K562 (cell line): ENCODE data around the gene STPG4. TPM values are rescaled to one million over a fixed set of nuclear protein-coding genes. Genes with fewer than 3 reads are reported as not detected.

Experiments used
- ATAC-seq: fragments of 200-7000 bp; cut with Tn5 transposase; 3 replicates; pipeline ENCODE4 v1.9.1; 2020; ENCODE audit warnings: moderate library complexity
- BruUV-seq: library from RNA; stranded (reverse); fragments of 400-500 nt; replicated peaks from 2 replicates; lab custom pipeline; 2021; lab: Mats Ljungman, UMichigan
- CTCF ChIA-PET: fragments of 300-600 bp; formaldehyde crosslinking; extraction: SDS; loops from one replicate; lab custom pipeline; 2021; ENCODE audit warnings: low intra/inter-chr PET ratio; lab: Yijun Ruan, JAX
- POLR2A ChIA-PET: fragments of 300-600, 350-650 bp; sonication (Branson Sonifier 250); formaldehyde crosslinking; extraction: SDS; loops from one replicate; lab custom pipeline; 2021; ENCODE audit warnings: antibody characterized with exemption, inconsistent platforms; lab: Yijun Ruan, JAX
- DNase-seq, 4 experiments: peaks; one replicate each; pipeline versions ENCODE4 v3.0.0 to v3.0.0-alpha.2; 2011 to 2018; ENCODE audit warnings: low spot score in 3 of 4, mixed read lengths in 3 of 4; ENCODE audit errors: extremely low read depth in 1 of 4
- FAIRE-seq: peaks from 2 replicates; lab custom pipeline; 2011; peaks lifted over from hg19 to GRCh38; lab: Jason Lieb, UNC
- H2AFZ ChIP-seq: 2 replicates; pipeline ENCODE4 v1.6.0; 2011; ENCODE audit warnings: low read depth, low read length, control low read depth, inconsistent platforms
- H3K27ac ChIP-seq: fragments of 200-600 bp; 3 replicates; pipeline ENCODE4 v1.8.0; 2011; ENCODE audit warnings: low read depth, mild to moderate bottlenecking, control low read depth, inconsistent platforms, low read length, moderate library complexity, mixed read lengths; ENCODE audit errors: extremely low read depth
- H3K27me3 ChIP-seq, 2 experiments: fragments of 300-600 bp in 1 of 2; 2 replicates in 1 of 2; 3 replicates in 1 of 2; pipeline versions ENCODE4 v1.6.0 to v1.8.0; 2011; ENCODE audit warnings: inconsistent platforms in 2 of 2, low read length in 2 of 2, mild to moderate bottlenecking in 1 of 2, mixed read lengths in 1 of 2, moderate library complexity in 1 of 2; ENCODE audit not compliant: control insufficient read depth in 2 of 2, insufficient read depth in 2 of 2
- H3K36me3 ChIP-seq: fragments of 300-600 bp; 3 replicates; pipeline ENCODE4 v1.8.0; 2011; ENCODE audit warnings: mild to moderate bottlenecking, low read length, inconsistent platforms; ENCODE audit not compliant: control insufficient read depth, insufficient read depth
- H3K4me1 ChIP-seq, 2 experiments: fragments of 200-600 bp in 1 of 2; replicated peaks in 1 of 2; 2 replicates in 1 of 2; 3 replicates in 1 of 2; pipeline versions ENCODE4 v1.5.1 to v1.8.0; 2011; ENCODE audit warnings: inconsistent platforms in 2 of 2, low read length in 2 of 2, mild to moderate bottlenecking in 1 of 2, mixed read lengths in 1 of 2, moderate library complexity in 1 of 2; ENCODE audit not compliant: control insufficient read depth in 2 of 2, insufficient read depth in 2 of 2
- H3K4me2 ChIP-seq: 2 replicates; pipeline ENCODE4 v1.6.1; 2011; ENCODE audit warnings: low read length, control low read depth, inconsistent platforms, mixed read lengths; ENCODE audit not compliant: insufficient read depth
- H3K4me3 ChIP-seq: fragments of 200-600 bp; sonication (generic), shearing (Covaris generic); 2 replicates; pipeline ENCODE4 v1.5.1; 2016; ENCODE audit warnings: control low read depth, inconsistent platforms
- H3K79me2 ChIP-seq: fragments of 200-600 bp; 3 replicates; pipeline ENCODE4 v1.8.0; 2011; ENCODE audit warnings: low read length, inconsistent platforms; ENCODE audit not compliant: control insufficient read depth, insufficient read depth
- H3K9ac ChIP-seq, 2 experiments: 2 replicates each; pipeline versions ENCODE4 v1.6.0 to v1.6.1; 2011; ENCODE audit warnings: low read depth in 2 of 2, low read length in 2 of 2, control low read depth in 1 of 2, inconsistent platforms in 1 of 2, mild to moderate bottlenecking in 1 of 2, mixed read lengths in 1 of 2; ENCODE audit not compliant: insufficient read depth in 1 of 2
- H3K9me1 ChIP-seq: one replicate; pipeline ENCODE4 v1.6.0; 2011; ENCODE audit warnings: inconsistent platforms, mild to moderate bottlenecking, low read length, moderate library complexity; ENCODE audit not compliant: control insufficient read depth, insufficient read depth
- H3K9me3 ChIP-seq: replicated peaks from 2 replicates; pipeline ENCODE4 v1.5.1; 2011; ENCODE audit warnings: low read depth, low read length, inconsistent platforms; ENCODE audit not compliant: control insufficient read depth, insufficient read depth
- H4K20me1 ChIP-seq: replicated peaks from 2 replicates; pipeline ENCODE4 v1.6.1; 2011; ENCODE audit warnings: low read length, inconsistent platforms, mixed read lengths; ENCODE audit not compliant: control insufficient read depth, insufficient read depth
- ATF7 ChIP-seq: fragments of 450-650 bp; IDR thresholded peaks from 2 replicates; pipeline ENCODE4 v1.7.1; 2014; ENCODE audit warnings: mild to moderate bottlenecking, moderate library complexity
- KLF13 ChIP-seq: fragments of 450-650 bp; IDR thresholded peaks from 2 replicates; pipeline ENCODE4 v1.6.1; 2016; ENCODE audit warnings: missing genetic modification characterization, low read depth, mild to moderate bottlenecking, missing compliant biosample characterization, moderate library complexity, borderline replicate concordance
- NFRKB ChIP-seq: fragments of 450-650 bp; IDR thresholded peaks from 2 replicates; pipeline ENCODE4 v1.6.1; 2016; ENCODE audit warnings: low read depth
- SAP30 ChIP-seq: fragments of 200-600 bp; sonication (generic); IDR thresholded peaks from 2 replicates; pipeline ENCODE4 v1.6.1; 2012; ENCODE audit warnings: borderline replicate concordance, low read depth, mild to moderate bottlenecking, moderate library complexity, low read length, control low read depth, inconsistent platforms; ENCODE audit not compliant: insufficient read depth, poor library complexity, severe bottlenecking
- WGBS: fragments of 100-300 bp; shearing (Covaris generic); methylation state at CpG from one replicate; pipeline ENCODE4 v1.1.6; 2016; ENCODE audit warnings: low coverage, mixed read lengths; ENCODE audit not compliant: insufficient coverage; ENCODE audit errors: missing lambda C conversion rate; 5-methylcytosine and 5-hydroxymethylcytosine counted together
- in situ Hi-C: fragments of 300-500 bp; cut with MboI; formaldehyde crosslinking; loops from 4 replicates; pipeline ENCODE4 v1.15.0; 2018; ENCODE audit warnings: inconsistent platforms, mixed read lengths
- intact Hi-C: fragments of 100-400 bp; cut with micrococcal nuclease; formaldehyde crosslinking; loops from 2 replicates; pipeline ENCODE4 v1.14.2; 2022
- polyA plus RNA-seq, 8 experiments: library from polyadenylated mRNA; depleted of rRNA in 4 of 8; stranded (reverse) in 5 of 8; unstranded in 3 of 8; fragments of >200 nt; fragmentation: Nextera tagmentation in 2 of 8; fragmentation: Illumina TruSeq in 1 of 8; extraction: Ambion mirVana in 2 of 8; extraction: Trizol in 1 of 8; gene quantifications; 2 replicates each; pipeline versions ENCODE4 v1.2.1 to v1.2.3, GENCODE V29; 2011 to 2014; ENCODE audit warnings: inconsistent platforms in 1 of 8, missing spikeins in 1 of 8
- total RNA-seq, 7 experiments: library from RNA; depleted of rRNA in 6 of 7; stranded (reverse); fragments of >200 nt in 6 of 7; fragmentation: Illumina TruSeq in 2 of 7; extraction: Trizol in 2 of 7; gene quantifications; 2 replicates each; pipeline versions ENCODE4 v1.2.1 to v1.2.3, GENCODE V29; 2011 to 2021; ENCODE audit warnings: low replicate concordance in 1 of 7
- TF ChIP-seq, protein P1 (sequence below), 2 experiments: fragments of 450-650 bp in 1 of 2; IDR thresholded peaks; 2 replicates each; pipeline ENCODE4 v1.6.1; 2011 to 2017; ENCODE audit warnings: low read depth in 2 of 2, antibody characterized with exemption in 1 of 2, borderline replicate concordance in 1 of 2, low read length in 1 of 2, mild to moderate bottlenecking in 1 of 2, mixed read lengths in 1 of 2; ENCODE audit not compliant: control insufficient read depth in 1 of 2

STPG4 gene
- total and polyA plus RNA-seq, 9 of the 15 experiments (the other 6 are each of a cell fraction or from before 2014, with no cell fraction given): 0.10 to 0.68 (median 0.22) TPM; not detected in 6

DNA sequence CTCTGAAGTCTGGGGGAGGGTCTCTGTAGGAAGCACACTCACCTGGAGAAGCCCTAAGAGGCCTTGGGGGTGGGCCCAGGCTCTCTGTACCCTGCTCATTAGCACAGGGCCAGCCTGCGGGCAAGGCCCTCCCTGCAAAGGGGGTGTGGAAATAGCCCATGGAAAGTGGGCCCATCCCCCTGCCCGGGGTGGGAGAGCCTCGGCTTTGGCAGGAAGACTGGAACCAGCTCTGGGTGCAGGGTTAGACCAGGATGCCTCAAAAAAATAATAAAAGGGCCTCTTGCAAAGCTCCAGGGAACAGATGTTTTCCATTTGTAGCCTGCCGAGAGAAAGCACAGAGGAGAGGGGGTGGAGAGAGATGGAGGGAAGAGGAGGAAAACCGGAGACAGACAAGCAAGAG lies 98.7 kb downstream of the STPG4 start:
- no peaks in the 10 kb centered on the region for H3K27me3 ChIP-seq
- intact Hi-C loops (no loop called here), in situ Hi-C loops (no loop called here)
- ChIA-PET POLR2A (interaction anchor here (1.1 kb wide), 1 partner anchor 13 kb away, joined by 3 read pairs; no protein-coding TSS in a partner anchor), CTCF (no interaction called here)
- BruUV-seq: no TSS peak
- 67% methylated on average over 5 of the region's 5 CpGs for WGBS
- H2AFZ ChIP-seq: no peak overlapping the region
- H3K27ac ChIP-seq: no peak overlapping the region
- no peaks in the 10 kb centered on the region for H3K79me2 ChIP-seq
- no peaks in the 10 kb centered on the region for H4K20me1 ChIP-seq
- H3K4me3 ChIP-seq: no peak overlapping the region
- no peaks in the 10 kb centered on the region for H3K9me3 ChIP-seq
- ATAC-seq (no peak), DNase-seq (no peak)
- H3K4me1 ChIP-seq: peaks cover under 1 to 9% of the 10 kb centered on the region in 2 experiments; a peak in 3 of 5 replicates
- no peak overlapping the region for H3K9ac ChIP-seq
- TF ChIP-seq KLF13 (tag): no peak
- no peak for TF ChIP-seq SAP30
- no peak for TF ChIP-seq NFRKB
- no peak for TF ChIP-seq ATF7
- TF ChIP-seq, protein P1, sequence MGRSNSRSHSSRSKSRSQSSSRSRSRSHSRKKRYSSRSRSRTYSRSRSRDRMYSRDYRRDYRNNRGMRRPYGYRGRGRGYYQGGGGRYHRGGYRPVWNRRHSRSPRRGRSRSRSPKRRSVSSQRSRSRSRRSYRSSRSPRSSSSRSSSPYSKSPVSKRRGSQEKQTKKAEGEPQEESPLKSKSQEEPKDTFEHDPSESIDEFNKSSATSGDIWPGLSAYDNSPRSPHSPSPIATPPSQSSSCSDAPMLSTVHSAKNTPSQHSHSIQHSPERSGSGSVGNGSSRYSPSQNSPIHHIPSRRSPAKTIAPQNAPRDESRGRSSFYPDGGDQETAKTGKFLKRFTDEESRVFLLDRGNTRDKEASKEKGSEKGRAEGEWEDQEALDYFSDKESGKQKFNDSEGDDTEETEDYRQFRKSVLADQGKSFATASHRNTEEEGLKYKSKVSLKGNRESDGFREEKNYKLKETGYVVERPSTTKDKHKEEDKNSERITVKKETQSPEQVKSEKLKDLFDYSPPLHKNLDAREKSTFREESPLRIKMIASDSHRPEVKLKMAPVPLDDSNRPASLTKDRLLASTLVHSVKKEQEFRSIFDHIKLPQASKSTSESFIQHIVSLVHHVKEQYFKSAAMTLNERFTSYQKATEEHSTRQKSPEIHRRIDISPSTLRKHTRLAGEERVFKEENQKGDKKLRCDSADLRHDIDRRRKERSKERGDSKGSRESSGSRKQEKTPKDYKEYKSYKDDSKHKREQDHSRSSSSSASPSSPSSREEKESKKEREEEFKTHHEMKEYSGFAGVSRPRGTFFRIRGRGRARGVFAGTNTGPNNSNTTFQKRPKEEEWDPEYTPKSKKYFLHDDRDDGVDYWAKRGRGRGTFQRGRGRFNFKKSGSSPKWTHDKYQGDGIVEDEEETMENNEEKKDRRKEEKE (IDR thresholded peaks at IDR 0.05; ENCODE audit: borderline replicate concordance in 1 of 2, control insufficient read depth in 1 of 2, low read depth in 2 of 2, low read length in 1 of 2): no peak
- TF ChIP-seq, all 486 proteins: peak for 0
- no peak for FAIRE-seq
- H3K9me1 ChIP-seq: no peaks in the 10 kb centered on the region
- no peaks in the 10 kb centered on the region for H3K36me3 ChIP-seq
- H3K4me2 ChIP-seq: no peak overlapping the region
